ENCODE data around the gene PIK3C3.

DNA sequence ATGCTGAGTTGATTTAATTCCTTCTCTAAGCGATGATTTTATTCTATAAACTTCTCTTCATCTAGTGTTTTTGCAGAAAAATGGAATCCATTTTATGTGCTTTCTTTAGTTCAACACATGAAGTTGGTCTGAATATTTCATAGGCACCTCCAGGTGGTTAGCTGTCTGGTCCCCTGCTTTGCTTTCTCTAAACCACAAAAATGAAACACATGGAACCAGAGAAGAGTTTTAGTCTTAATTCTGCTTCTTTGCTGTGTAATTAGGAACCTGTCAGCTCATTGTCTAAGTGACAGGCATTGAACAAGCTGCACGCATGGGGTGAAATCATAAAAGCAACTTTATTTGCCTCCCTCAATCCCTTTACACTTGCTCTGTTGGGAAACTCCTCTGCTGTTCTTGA, 150.4 kb downstream of the PIK3C3 start:
- TF ChIP-seq, protein P1, sequence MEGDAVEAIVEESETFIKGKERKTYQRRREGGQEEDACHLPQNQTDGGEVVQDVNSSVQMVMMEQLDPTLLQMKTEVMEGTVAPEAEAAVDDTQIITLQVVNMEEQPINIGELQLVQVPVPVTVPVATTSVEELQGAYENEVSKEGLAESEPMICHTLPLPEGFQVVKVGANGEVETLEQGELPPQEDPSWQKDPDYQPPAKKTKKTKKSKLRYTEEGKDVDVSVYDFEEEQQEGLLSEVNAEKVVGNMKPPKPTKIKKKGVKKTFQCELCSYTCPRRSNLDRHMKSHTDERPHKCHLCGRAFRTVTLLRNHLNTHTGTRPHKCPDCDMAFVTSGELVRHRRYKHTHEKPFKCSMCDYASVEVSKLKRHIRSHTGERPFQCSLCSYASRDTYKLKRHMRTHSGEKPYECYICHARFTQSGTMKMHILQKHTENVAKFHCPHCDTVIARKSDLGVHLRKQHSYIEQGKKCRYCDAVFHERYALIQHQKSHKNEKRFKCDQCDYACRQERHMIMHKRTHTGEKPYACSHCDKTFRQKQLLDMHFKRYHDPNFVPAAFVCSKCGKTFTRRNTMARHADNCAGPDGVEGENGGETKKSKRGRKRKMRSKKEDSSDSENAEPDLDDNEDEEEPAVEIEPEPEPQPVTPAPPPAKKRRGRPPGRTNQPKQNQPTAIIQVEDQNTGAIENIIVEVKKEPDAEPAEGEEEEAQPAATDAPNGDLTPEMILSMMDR (IDR thresholded peaks at IDR 0.05): no peak
- TF ChIP-seq POLR2A (IDR thresholded peaks at IDR 0.05) (no peak), EP300 (IDR thresholded peaks at IDR 0.05) (no peak)

Measured in ovary (tissue), 3 donors.